GM19324 (cell line): ENCODE results near the gene MTSS2.

ENCODE experiments used
- ATAC-seq: cut with Tn5 transposase; IDR thresholded peaks from one replicate; pipeline ENCODE4 v1.9.1; 2021; ENCODE audit warnings: mild to moderate bottlenecking, moderate library complexity; ENCODE audit not compliant: unreplicated experiment, low FRiP score

MTSS2 gene

GRCh38 chr16:70688246-70688742 is 2.4 kb upstream of the MTSS2 start:
- no peak for ATAC-seq

GRCh38 chr16:70687671-70688245 is 1.9 kb upstream of the MTSS2 start:
- ATAC-seq = no peak

DNA sequence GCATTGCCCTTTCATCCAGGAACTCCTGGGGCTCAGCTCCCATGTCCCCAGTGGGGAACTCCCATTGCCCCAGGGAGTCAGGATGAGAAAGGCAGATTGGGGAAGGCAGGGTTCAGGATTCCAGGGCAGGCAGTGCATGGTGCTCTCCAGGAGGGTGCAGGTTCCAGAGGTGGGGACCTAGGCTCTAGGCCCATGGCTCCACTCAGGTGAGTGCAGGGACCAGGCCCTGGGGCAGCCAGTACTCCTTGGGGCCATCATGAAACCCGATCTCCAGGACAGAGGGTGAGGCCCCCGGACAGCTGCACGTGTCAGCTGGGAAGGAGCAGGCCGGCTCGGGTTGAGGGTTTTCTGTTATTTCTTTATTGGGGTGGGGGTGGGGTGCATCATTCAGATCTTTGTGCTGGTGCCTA is 1.3 kb upstream of the MTSS2 start:
- ATAC-seq = no peak

- ATAC-seq = no peak
These were observed 686 bp upstream of the MTSS2 start for GRCh38 chr16:70686376-70687101.

DNA sequence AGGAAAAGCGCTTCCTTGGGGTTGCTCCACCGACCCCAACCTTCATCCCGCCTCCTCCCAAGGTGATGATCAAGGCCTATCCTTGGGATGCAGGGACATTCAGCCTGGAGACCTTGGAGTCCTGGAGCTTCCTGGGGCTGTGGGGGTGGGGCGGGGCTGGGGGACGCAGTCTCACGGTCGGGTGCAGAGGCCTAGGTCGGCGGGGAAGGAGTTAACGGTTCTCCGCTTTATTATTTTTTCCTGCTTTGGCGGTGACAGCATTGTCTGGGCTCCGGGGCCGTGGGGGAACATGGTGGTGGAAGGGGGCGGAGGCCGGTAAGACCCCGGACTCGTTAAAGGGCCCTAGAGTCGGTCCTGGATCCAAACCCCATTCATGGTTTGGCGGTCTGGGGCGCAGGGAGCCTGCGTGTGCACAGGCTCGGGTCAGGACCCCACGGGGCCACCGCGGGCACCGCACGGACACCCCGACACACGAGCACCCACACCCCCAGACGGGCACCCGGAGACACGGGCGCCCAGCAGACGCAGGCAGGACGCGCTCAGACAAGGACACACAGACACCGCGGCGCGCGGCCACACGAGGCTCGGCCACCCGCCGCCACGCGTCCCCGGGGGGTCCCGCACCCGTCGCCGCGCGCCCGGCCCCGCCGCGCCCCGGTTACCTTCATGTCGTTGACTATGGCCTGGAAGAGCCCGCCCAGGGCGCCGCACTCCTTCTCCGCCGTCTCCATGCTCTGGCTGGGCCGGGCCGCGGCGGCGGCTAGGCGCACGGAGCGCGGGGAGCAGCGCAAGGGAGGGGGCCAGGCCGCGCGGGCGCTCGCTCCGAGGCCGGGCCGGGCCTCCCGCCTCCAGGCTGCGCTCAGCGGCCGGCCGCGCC is 554 bp downstream of the MTSS2 start:
- no peak for ATAC-seq

DNA sequence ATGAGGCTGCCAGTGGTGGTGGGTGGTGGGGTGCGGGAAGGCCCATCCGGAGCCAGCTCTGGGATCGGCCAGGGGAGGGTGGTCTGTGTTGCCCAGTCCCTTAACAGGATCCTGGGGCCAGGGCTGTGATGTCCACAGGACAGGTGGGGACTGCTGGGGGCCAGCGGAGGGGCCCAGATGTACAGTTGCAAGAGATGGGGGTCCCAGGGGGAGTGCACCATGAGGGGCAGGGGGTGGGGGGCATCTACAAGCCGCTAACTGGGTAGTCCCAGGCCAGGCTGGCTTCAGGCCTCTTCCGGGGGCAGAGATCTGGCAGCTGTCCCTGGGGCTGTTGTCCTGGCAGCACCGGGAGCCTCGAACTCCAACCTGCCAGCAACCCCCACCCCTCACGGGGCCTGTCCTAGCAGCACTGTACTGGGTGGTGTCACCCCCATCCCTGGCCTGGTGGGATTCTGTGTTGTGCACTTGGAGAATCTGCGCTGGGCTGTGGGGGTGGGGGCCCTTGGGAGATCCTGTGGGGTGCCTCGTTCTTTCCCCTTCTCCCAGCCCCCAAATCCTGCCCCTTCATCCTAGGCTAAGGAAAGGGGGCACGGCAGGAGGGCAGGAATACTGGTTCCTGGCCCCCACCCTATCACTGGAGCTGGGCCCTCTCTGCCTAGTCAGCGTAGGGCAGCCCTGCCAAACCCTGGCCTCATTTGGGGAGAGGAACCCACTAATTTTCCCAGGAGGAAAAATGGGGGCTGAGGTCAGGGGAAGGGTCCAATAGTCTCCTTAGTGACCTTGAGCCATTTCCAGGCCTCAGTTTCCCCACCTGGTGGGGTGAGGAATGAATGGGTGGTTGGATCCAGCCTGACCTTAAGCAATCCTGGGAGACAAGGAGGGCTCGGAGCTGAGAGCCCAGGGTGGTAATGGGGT is 1.4 kb downstream of the MTSS2 start:
- no peak for ATAC-seq

DNA sequence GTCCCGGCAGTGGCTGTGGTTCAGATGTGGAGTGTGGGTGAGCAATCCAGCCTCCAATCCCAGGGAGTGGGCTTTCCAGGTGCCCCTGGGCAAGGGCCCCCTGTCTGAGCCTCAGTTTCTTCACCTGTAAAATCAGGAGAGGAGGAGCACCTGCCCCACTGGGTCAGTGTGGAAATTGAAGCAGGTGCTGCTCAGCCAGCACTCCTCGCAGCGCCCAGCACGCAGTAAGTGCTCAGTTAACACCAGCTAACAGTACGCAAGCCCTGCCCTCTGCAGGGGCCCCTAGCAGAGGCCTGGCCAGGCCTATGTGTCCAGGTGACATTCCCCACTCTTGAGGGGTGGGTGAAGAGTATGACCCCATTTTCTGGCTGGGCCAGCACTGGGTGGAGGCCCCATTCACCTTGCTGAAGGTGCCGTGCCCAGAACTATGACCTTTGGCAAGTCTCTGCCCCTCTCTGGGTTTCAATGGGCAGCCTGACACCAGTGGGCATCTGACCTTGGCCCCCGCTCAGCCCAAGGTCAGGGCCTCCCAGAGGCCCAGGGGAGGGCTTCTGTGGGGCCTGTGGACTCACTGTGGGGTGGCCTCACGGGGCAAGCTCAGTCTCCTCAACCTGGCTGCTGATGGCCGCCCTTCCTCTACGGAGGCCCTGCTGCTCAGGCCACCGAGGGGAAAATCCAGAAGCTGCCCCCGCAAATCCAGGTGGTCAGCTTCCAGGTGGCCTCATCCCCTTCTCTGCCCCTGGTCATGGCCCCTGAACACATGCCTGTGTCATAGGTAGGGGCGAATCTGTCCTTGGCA is 2.5 kb downstream of the MTSS2 start:
- ATAC-seq = no peak

DNA sequence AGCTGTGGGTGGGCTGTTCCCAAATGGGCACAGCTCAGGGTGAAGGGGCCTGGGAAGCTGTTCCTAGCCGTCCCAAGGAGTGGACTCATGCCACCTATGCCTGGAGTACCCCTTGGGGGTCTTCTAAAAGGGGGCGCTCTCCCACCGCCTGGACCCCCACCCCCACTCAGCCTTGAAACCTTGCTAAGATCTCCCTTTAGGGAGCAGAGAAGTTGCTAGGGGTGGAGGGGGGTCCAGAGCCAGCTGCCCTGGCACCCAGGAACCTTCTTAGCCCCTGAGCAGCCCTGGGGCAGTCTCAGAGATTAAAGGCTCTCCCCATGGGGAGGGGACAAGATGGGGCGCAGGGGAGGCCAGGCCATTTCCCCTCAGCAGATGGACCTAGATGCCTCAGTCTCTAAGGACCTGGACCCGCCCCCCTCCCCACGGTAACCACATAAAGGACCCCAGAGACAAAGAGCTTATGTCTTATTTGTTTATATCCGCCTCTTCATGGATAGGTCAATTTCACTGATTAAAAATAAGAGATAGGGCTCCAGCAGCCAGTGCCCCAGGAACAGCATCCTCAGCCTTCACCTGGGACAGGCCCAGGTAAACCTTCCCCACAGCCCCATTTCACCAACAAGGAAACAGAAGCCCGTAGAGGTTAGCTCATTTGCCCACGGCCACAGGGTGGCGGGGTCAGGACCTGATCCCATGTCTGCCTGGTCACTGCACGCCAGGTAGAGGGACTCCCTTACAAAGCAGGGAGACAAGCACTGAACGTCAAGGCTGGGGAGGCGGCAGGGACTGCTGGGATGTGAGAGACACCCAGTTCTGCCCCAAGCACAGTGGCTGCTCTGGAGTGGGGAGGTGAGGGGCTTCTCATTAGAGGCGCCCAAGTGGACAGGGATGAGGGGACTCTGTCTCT is 3.4 kb downstream of the MTSS2 start:
- no peak for ATAC-seq

- ATAC-seq = no peak
These were observed 4.2 kb downstream of the MTSS2 start for GRCh38 chr16:70681382-70682238.

- ATAC-seq = no peak
These were observed 5.1 kb downstream of the MTSS2 start for GRCh38 chr16:70680495-70681381.

GRCh38 chr16:70679671-70680494 is 6.0 kb downstream of the MTSS2 start:
- no peak for ATAC-seq

- ATAC-seq = no peak
These were observed 6.8 kb downstream of the MTSS2 start for GRCh38 chr16:70678898-70679670.

DNA sequence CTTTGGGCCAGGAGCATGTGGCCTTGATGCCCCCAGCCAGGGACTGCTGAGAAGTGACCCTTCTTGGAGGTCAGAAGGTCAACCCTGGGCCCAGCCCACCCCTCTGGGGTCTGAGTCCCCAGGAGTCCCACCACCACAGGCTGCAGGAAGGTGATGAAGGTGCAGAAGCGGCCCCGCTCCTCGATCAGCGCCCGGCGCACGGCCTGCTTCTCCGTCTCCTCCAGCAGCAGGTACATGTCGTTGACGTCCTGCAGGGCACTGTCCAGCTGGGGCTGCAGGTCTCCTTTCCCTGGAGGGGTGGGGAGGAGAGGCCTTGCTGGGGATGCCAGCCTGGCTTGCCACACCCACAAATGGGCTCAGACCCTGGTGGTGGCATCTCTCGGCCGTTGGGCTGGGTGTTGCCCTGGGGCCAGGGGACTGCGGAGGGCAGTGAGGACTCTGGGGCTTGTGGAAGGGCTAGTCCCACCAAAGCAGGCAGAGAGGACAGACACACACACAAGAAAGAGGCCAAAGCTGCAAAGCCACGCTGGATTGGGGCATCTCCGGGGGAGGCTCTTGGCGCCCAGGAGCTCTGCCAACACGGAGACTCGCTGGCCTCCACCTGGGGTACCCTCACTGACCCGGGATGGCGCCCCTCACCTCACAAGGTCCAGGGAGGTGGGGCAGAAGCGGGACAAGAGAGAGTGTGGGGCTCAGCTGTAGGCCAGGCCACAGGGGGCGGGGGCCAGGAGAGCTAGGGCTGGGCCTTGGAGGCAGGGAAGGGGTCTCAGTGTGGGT is 7.5 kb downstream of the MTSS2 start:
- no peak for ATAC-seq

GRCh38 chr16:70677499-70678120 is 8.2 kb downstream of the MTSS2 start:
- ATAC-seq = no peak
